Ishikawa (cell line): Measurements from ENCODE around the gene CREB3L2.

Source experiments
- CEBPB ChIP-seq: IDR thresholded peaks from 2 replicates; pipeline ENCODE4 v1.6.1; 2012
- CREB1 ChIP-seq: IDR thresholded peaks from 2 replicates; pipeline ENCODE4 v1.6.1; 2012; ENCODE audit warnings: low read depth
- EGR1 ChIP-seq: IDR thresholded peaks from 2 replicates; pipeline ENCODE4 v1.6.1; 2012
- EP300 ChIP-seq: IDR thresholded peaks from 2 replicates; pipeline ENCODE4 v1.6.1; 2012; ENCODE audit warnings: borderline replicate concordance
- FOXM1 ChIP-seq: IDR thresholded peaks from 2 replicates; pipeline ENCODE4 v1.6.1; 2012; ENCODE audit warnings: low read depth, borderline replicate concordance
- NFIC ChIP-seq: IDR thresholded peaks from 2 replicates; pipeline ENCODE4 v1.6.1; 2012
- RAD21 ChIP-seq: IDR thresholded peaks from 2 replicates; pipeline ENCODE4 v1.6.1; 2012; ENCODE audit warnings: low read depth
- REST ChIP-seq: IDR thresholded peaks from 2 replicates; pipeline ENCODE4 v1.6.1; 2012; ENCODE audit warnings: low read depth, mild to moderate bottlenecking
- TAF1 ChIP-seq: IDR thresholded peaks from 2 replicates; pipeline ENCODE4 v1.6.1; 2012; ENCODE audit warnings: low read depth, mild to moderate bottlenecking
- TCF12 ChIP-seq: IDR thresholded peaks from 2 replicates; pipeline ENCODE4 v1.6.1; 2012; ENCODE audit warnings: low read depth
- TEAD4 ChIP-seq: IDR thresholded peaks from 2 replicates; pipeline ENCODE4 v1.6.1; 2012
- USF1 ChIP-seq: IDR thresholded peaks from 2 replicates; pipeline ENCODE4 v1.6.1; 2012
- YY1 ChIP-seq: IDR thresholded peaks from 2 replicates; pipeline ENCODE4 v1.6.1; 2012; ENCODE audit warnings: low read depth
- ZBTB7A ChIP-seq: IDR thresholded peaks from 2 replicates; pipeline ENCODE4 v1.6.1; 2012; ENCODE audit warnings: low read depth
- TF ChIP-seq, protein P1 (sequence below): IDR thresholded peaks from 2 replicates; pipeline ENCODE4 v1.6.1; 2012

The CREB3L2 gene

DNA sequence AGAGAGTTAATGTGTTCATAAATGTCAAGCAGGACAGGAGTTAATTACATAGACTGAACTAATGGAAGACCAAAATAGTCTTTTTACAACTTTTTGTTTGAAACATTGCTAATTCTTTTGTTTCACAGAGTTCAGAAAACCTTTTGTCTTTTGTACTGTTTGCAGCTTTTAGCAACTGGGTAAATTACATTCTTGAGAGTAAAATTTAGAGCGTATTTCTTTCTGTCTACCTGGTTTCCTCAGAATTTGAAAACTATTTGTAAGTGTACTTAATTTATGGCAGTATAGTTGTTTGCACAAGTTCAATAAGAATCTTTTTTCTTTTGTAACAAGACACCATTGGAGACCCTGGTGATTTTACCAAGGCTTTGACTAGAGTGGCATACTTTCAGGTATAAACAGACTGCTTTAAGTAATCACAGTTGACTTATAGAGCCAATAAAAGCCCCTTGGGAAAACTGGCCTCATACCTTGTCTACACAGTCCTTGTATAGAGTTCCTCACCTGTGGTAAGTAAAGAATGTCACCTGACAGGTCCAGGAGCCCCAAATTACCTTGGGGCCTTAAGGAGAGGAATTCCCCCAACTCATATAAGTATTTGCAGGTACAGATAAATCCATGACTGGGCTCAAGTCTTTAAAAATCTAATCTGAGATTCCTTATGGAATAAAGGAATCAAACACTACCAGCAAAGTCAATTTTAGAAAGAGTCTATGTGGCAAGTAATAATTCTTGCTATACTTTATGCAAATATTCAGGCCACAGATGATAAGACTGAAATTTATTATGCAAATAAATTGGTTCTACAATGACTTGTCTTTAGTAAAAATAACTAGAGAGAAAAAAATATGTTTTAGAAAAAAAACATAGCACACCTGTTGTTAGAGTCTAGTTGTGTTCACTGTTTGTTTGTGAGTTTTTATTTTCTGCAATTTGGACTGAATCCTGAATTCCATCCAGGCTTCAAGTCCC, 23.6 kb upstream of the CREB3L2 start:
- TF ChIP-seq USF1 (no peak), TEAD4 (no peak), YY1 (no peak), EGR1 (no peak), NFIC (no peak), RAD21 (no peak), CREB1 (no peak), TCF12 (no peak), FOXM1 (no peak), EP300 (no peak), REST (no peak), ZBTB7A (no peak), TAF1 (no peak), CEBPB (no peak)
- TF ChIP-seq, protein P1, sequence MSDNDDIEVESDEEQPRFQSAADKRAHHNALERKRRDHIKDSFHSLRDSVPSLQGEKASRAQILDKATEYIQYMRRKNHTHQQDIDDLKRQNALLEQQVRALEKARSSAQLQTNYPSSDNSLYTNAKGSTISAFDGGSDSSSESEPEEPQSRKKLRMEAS: no peak

- TF ChIP-seq CEBPB (no peak), NFIC (no peak), TAF1 (no peak), EGR1 (no peak), TEAD4 (no peak), CREB1 (no peak), TCF12 (no peak), EP300 (no peak), USF1 (no peak), ZBTB7A (no peak), FOXM1 (no peak)
- TF ChIP-seq, protein P1: no peak
Observed at GRCh38 chr7:138024765-138025164, 22.9 kb upstream of the CREB3L2 start.

GRCh38 chr7:138024343-138024691, 22.4 kb upstream of the CREB3L2 start:
- TF ChIP-seq FOXM1: no peak
- TF ChIP-seq TCF12: no peak
- no peak for TF ChIP-seq NFIC
- no peak for TF ChIP-seq REST
- TF ChIP-seq, protein P1: no peak
- no peak for TF ChIP-seq CEBPB
- TF ChIP-seq TEAD4: no peak
- no peak for TF ChIP-seq EGR1

GRCh38 chr7:138023618-138024342, 21.9 kb upstream of the CREB3L2 start:
- no peak for TF ChIP-seq EGR1
- no peak for TF ChIP-seq CEBPB
- TF ChIP-seq NFIC: peak; percentile 36; the same call in 1 of the 2 replicates
- TF ChIP-seq RAD21: no peak
- TF ChIP-seq USF1: no peak
- no peak for TF ChIP-seq TAF1
- TF ChIP-seq, protein P1: no peak
- no peak for TF ChIP-seq TEAD4
